Measurements from ENCODE around the gene PPP3R2.

The PPP3R2 gene

DNA sequence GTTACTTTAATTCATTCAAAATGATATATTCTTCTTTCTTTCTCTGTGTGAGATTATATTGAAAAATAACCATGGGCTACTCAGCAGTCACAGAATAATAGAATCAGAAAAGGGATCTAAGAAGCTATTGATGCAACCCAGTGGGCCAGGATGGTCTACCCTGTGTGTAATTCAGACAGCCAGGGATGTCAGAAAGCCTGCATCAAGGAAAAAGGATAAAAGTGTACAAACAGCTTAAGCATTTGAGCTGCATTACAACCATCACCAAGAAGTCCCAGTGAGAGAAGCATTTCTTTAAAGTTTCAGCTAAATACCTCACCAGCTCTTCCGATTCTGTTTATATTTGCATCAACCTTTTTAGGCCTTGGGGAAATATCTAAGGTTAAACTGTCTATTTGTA lies 37.8 kb upstream of the PPP3R2 start:
- in situ Hi-C loops (cut with HindIII; ENCODE audit: low sequenced_read_pairs), result no loop called here
- no peak for TF ChIP-seq CTCF (IDR thresholded peaks at IDR 0.05; ENCODE audit: low read depth, low read length)
- no peak overlapping the region for H3K4me3 ChIP-seq (ENCODE audit: low read depth, low read length)
- no peak for DNase-seq (ENCODE audit: low read depth, low spot score)

DNA sequence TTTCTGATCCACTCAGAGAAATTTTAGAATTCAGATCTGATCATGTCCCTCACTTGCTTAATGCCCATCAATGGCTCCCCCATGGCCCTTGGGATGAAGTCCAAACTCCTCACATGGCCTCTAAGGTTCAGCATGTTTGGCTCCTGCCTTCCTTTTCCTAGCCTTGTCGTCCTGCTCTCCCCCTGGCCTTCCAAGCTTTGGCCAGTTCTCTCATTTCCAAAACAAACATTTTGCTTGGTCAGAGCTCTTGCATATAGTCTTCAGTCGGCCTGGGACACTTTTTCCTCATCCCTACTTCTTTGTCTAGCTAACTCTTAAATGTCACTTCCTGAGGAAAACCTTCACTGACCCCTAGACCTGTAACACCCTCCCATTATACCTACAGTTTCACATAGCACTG lies 37.1 kb upstream of the PPP3R2 start:
- in situ Hi-C loops (cut with HindIII; ENCODE audit: low sequenced_read_pairs), result no loop called here
- no peak overlapping the region for H3K4me3 ChIP-seq (ENCODE audit: low read depth, low read length)
- no peak for TF ChIP-seq CTCF (IDR thresholded peaks at IDR 0.05; ENCODE audit: low read depth, low read length)
- DNase-seq (ENCODE audit: low read depth, low spot score), result no peak

DNA sequence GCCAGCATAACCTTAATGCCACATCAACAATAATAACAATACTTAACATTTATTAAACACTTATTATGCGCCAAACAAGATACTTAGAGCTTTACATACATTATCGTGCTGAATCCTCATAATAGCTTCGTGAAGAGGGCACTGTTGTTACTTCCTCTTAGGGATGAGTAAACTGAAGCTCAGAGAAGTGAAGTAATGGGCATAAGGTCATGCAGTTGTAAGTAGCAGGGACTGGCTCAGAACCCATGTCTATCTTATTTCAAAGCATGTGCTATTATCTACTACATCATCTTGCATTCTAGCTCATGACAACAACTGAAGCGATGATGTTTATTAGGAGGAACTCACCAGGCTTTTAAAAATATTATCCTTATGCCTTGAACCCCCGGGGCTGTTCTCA lies 34.9 kb upstream of the PPP3R2 start:
- no peak for TF ChIP-seq CTCF (IDR thresholded peaks at IDR 0.05; ENCODE audit: low read depth, low read length)
- H3K4me3 ChIP-seq (ENCODE audit: low read depth, low read length), result no peak overlapping the region
- DNase-seq (ENCODE audit: low read depth, low spot score), result no peak
- in situ Hi-C loops (cut with HindIII; ENCODE audit: low sequenced_read_pairs), result no loop called here

DNA sequence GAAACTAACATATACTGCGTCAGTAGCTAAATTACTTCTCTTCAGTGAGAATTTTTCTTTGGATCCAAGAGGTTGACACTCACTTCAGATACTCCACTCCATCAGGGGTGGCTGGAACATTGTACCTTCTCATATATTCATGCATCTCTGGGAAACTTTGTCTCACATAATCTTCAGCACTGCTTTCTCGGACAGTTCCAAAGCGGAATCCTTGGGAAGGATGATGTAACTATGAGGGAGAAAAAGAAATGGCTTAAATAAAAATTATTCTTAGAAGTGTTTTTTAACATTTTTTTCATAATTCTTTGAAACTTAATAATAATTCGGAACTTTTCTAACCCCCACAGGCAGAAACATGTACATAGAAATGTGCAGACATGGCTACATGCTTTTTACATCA lies 33.4 kb upstream of the PPP3R2 start:
- DNase-seq (ENCODE audit: low read depth, low spot score), result peak; percentile 5
- in situ Hi-C loops (cut with HindIII; ENCODE audit: low sequenced_read_pairs), result no loop called here
- TF ChIP-seq CTCF (IDR thresholded peaks at IDR 0.05; ENCODE audit: low read depth, low read length), result no peak
- H3K4me3 ChIP-seq (ENCODE audit: low read depth, low read length), result no peak overlapping the region

DNA sequence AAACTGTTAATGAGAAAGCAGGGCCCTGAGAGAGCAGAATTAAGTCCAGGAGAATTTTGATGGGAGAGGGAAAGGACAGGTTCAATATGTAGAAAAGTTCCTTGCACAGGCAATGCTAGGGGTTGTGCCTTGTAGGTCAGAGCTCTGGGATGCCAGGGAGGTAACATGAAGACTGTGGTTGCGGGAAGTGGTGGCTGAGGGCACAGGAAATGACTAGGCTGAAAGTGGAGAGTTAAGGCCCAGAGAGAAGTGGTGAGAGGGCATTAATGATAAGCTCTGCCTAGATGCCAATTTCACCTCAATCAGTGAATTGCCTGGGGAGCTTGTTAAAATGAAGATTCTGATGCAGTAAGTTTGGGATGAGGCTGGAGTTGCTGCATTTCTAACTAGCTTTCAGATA lies 31.5 kb upstream of the PPP3R2 start:
- TF ChIP-seq CTCF (IDR thresholded peaks at IDR 0.05; ENCODE audit: low read depth, low read length), result no peak
- H3K4me3 ChIP-seq (ENCODE audit: low read depth, low read length), result no peak overlapping the region
- in situ Hi-C loops (cut with HindIII; ENCODE audit: low sequenced_read_pairs), result no loop called here
- DNase-seq (ENCODE audit: low read depth, low spot score), result no peak

DNA sequence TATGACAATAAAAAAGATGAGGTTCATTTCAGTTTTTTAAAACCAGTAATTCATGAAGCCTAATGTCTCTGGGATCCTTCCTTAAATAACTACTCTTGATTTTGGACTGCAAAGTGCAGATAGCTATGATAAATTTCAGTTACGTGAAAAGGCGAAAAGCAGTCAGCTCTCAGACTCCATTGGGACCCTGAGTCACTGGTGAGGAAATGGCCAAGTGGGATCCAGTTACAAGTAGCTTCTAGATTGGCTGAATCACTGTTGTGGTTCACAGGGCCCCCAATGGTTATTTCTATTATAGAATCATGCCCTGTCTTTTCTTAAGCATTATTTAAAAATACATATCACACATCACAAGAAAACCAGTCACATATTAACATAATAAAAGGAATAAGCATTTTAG lies 31.1 kb upstream of the PPP3R2 start:
- DNase-seq (ENCODE audit: low read depth, low spot score), result peak; percentile 1
- no peak for TF ChIP-seq CTCF (IDR thresholded peaks at IDR 0.05; ENCODE audit: low read depth, low read length)
- in situ Hi-C loops (cut with HindIII; ENCODE audit: low sequenced_read_pairs), result no loop called here
- H3K4me3 ChIP-seq (ENCODE audit: low read depth, low read length), result no peak overlapping the region

DNA sequence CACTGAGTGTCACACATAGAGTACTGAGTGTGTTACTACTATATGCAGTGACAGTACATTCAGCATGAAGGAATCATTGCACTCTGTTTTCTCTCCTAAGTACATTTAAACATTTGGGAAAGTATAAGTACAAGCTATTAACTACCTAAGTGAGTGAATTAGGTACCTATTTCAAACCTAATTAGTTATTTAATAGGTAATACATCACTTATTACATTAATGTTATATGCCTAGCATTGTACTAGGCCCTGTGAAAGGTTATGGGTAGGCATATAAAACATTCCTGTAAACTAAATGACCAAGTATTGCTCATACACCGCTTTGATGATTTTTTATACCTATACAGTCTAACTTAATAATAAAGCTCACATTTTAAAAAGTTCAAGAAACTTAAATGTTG lies 25.7 kb upstream of the PPP3R2 start:
- in situ Hi-C loops (cut with HindIII; ENCODE audit: low sequenced_read_pairs), result no loop called here
- no peak overlapping the region for H3K4me3 ChIP-seq (ENCODE audit: low read depth, low read length)
- TF ChIP-seq CTCF (IDR thresholded peaks at IDR 0.05; ENCODE audit: low read depth, low read length), result no peak
- no peak for DNase-seq (ENCODE audit: low read depth, low spot score)

Measured in astrocyte of the spinal cord (primary cell).